HEK293T (cell line): ENCODE results near the gene CFAP251.

ENCODE experiments used
- BHLHE40 ChIP-seq: fragments of 450-650 bp; IDR thresholded peaks from 2 replicates; pipeline ENCODE4 v1.6.1; 2016; ENCODE audit warnings: mild to moderate bottlenecking, moderate library complexity, borderline replicate concordance
- CTBP1 ChIP-seq: fragments of 450-650 bp; IDR thresholded peaks from 2 replicates; pipeline ENCODE4 v1.6.1; 2016; ENCODE audit warnings: borderline replicate concordance
- ELF4 ChIP-seq: fragments of 450-650 bp; IDR thresholded peaks from 2 replicates; pipeline ENCODE4 v1.6.1; 2017; ENCODE audit warnings: antibody characterized with exemption
- FOXA1 ChIP-seq: fragments of 450-650 bp; IDR thresholded peaks from 2 replicates; pipeline ENCODE4 v1.6.1; 2016; ENCODE audit warnings: mild to moderate bottlenecking
- FOXK2 ChIP-seq: fragments of 450-650 bp; IDR thresholded peaks from 2 replicates; pipeline ENCODE4 v1.6.1; 2016; ENCODE audit warnings: mild to moderate bottlenecking
- FOXM1 ChIP-seq: fragments of 450-650 bp; IDR thresholded peaks from 2 replicates; pipeline ENCODE4 v1.6.1; 2017; ENCODE audit warnings: mild to moderate bottlenecking, borderline replicate concordance
- HDGF ChIP-seq: fragments of 450-650 bp; IDR thresholded peaks from 2 replicates; pipeline ENCODE4 v1.6.1; 2017; ENCODE audit warnings: antibody characterized with exemption, borderline replicate concordance
- SP1 ChIP-seq: fragments of 450-650 bp; IDR thresholded peaks from 2 replicates; pipeline ENCODE4 v1.6.1; 2017
- SUZ12 ChIP-seq: fragments of 450-650 bp; IDR thresholded peaks from 2 replicates; pipeline ENCODE4 v1.6.1; 2016; ENCODE audit warnings: mild to moderate bottlenecking
- TF ChIP-seq, protein P1 (sequence below): fragments of 450-650 bp; IDR thresholded peaks from 2 replicates; pipeline ENCODE4 v1.6.1; 2016

DNA sequence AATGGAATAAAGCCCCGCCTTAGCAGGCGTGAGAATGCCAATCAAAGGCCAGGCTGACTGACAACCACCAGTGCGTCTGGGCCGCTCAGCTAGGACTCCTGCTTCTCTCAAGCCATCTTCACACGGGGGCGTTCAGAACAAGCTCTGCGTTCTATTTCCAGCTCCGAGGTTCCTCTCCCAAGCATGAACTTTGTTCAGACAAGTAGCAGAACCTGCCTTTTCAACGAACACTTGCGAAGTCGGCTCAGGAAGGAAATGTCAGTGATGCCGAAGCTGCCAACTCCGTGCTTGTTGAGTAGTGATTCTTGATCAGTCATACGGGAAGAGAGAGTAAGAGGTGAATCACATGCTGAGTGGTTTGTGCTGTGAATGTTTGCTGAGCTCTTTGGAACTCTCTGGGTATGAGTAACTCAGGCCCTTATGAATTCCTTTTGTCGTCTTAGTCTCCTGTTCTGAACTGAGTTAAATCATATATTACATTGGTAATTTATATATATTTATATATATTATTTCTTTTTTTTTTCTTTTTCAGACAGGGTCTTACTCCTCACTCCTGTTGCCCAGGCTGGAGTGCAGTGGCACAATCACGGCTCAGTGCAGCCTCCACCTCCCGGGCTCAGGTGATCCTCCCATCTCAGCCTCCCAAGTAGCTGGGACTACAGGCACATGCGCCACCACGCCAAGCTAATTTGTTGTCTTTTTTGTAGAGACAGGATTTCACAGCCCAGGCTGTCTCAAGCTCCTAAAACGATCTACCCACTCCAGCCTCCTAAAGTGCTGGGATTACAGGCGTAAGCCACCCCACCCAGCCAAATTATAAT is 73.9 kb downstream of the CFAP251 start:
- TF ChIP-seq SUZ12 (no peak), CTBP1 (no peak), FOXK2 (no peak), FOXM1 (no peak), BHLHE40 (no peak), HDGF (no peak), SP1 (no peak), FOXA1 (no peak), ELF4 (no peak)
- TF ChIP-seq, protein P1, sequence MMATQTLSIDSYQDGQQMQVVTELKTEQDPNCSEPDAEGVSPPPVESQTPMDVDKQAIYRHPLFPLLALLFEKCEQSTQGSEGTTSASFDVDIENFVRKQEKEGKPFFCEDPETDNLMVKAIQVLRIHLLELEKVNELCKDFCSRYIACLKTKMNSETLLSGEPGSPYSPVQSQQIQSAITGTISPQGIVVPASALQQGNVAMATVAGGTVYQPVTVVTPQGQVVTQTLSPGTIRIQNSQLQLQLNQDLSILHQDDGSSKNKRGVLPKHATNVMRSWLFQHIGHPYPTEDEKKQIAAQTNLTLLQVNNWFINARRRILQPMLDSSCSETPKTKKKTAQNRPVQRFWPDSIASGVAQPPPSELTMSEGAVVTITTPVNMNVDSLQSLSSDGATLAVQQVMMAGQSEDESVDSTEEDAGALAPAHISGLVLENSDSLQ = no peak
